ENCODE results near the gene SSRP1. TPM values are rescaled to one million over a fixed set of nuclear protein-coding genes. Genes with fewer than 3 reads are reported as not detected.
"Not testable (repeated sequence)": the region's sequence is repeated elsewhere in the genome, so short reads cannot be mapped to it uniquely, and the experiment has no call there.

SSRP1 gene
- polyA plus RNA-seq, 1 experiment: 113 TPM

DNA sequence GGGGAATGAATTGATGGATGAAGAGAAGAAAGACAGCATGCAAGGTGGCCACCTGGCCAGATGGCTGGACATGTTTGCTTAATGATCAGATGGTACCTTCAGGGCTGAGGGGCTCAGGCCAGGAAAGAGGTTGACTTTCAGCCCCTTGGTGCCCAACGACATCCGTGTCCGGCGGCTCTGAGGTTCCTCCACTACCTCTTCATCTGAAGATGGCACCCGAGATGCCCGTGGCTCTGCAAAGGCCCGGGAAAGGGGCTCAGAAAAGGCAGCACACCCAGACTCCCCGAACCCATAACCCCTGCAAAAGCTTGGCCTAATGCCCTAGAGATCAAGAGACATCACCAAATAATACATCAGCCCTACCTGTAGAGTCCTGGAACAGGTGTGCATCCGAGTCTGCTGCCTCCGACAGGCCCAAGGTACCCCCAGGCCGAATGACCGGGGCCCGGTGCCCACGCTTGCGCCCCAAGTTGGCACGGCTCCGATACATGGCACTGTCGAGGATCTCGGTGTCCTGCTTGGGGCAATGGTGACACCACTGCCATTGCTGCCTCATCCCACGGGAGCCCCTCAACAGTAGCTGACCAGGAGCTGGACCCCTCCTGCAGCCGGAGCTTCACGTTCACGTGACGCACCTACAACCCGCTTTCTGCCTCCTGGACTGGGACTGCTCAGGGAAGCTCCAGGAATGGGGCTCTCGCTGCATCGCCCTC is 33.8 kb downstream of the SSRP1 start:
- ChIA-PET CTCF (no interaction called here), POLR2A (interaction anchor here (0.5 kb wide), 1 partner anchor 20 kb away, joined by 7 read pairs; no protein-coding TSS in a partner anchor)
- TF ChIP-seq CTCF (IDR thresholded peaks at IDR 0.05; ENCODE audit: low read depth, low read length): no peak
- Histone ChIP-seq H3K9me3 (ENCODE audit: control insufficient read depth, insufficient read depth, low read length) (peaks cover 16% of the 10 kb centered on the region), H3K27ac (ENCODE audit: low read depth, low read length) (no peak overlapping the region), H3K27me3 (ENCODE audit: control insufficient read depth, insufficient read depth, low read length) (no peaks in the 10 kb centered on the region), H3K4me3 (ENCODE audit: low read depth, low read length) (no peak overlapping the region)
- no peak for DNase-seq (ENCODE audit: low read depth, low spot score)

DNA sequence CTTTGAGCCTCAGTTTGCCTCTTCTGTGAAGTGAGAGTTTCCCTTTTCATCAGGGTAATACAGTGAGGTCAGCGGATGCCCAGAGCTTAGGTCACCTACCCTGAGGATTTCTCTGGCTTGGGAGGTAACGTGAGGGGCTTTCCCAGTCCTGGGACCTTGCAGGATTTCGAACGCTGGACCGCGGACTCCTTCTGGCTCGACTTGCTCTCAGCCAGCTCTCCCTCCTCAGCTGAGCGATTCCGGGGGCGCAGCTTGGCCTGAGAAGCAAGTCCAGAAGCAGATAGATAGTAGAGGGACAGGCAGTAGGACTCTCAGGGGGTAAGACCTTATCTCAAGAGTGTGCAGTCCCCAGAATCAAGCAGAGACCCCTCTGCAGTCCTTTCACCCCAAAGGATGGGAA is 34.9 kb downstream of the SSRP1 start:
- no peak for TF ChIP-seq CTCF (IDR thresholded peaks at IDR 0.05; ENCODE audit: low read depth, low read length)
- Histone ChIP-seq H3K27ac (ENCODE audit: low read depth, low read length) (no peak overlapping the region), H3K9me3 (ENCODE audit: control insufficient read depth, insufficient read depth, low read length) (peaks cover 16% of the 10 kb centered on the region), H3K27me3 (ENCODE audit: control insufficient read depth, insufficient read depth, low read length) (no peaks in the 10 kb centered on the region), H3K4me3 (ENCODE audit: low read depth, low read length) (no peak overlapping the region)
- POLR2A ChIA-PET: interaction anchor here (0.5 kb wide), 1 partner anchor 21 kb away, joined by 7 read pairs; no protein-coding TSS in a partner anchor
- CTCF ChIA-PET: no interaction called here
- no peak for DNase-seq (ENCODE audit: low read depth, low spot score)

DNA sequence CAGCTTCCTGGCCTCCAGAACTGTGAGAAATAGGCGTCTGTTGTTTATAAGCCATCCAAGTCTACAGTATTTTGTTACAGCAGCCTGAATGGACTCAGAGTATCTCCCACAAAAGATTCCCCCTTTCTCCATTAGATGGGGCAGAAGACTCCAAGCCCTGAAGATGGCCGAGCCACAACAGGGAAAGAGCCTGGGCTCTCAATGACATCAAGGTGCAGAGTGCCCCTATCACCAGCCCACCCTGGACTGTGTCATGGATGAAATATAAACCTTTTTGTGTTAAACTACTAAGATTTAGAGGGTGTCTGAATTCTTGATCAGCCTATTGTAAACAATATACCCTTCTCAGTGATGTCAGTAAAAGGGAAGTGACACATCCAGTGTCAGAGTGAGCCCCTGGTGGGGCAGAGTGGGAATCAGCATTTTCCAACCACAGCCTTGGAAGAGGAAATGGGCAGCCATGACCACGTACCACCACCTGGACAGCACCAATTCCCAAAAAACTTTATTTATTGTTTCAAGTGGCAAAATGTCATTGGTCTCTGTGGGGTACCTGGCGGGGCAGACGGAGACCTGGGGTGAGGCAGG is 36.4 kb downstream of the SSRP1 start:
- H3K9me3 ChIP-seq (ENCODE audit: control insufficient read depth, insufficient read depth, low read length): peaks cover 16% of the 10 kb centered on the region
- H3K4me3 ChIP-seq (ENCODE audit: low read depth, low read length): no peak overlapping the region
- H3K27ac ChIP-seq (ENCODE audit: low read depth, low read length): no peak overlapping the region
- ChIA-PET POLR2A (no interaction called here), CTCF (no interaction called here)
- no peaks in the 10 kb centered on the region for H3K27me3 ChIP-seq (ENCODE audit: control insufficient read depth, insufficient read depth, low read length)
- no peak for TF ChIP-seq CTCF (IDR thresholded peaks at IDR 0.05; ENCODE audit: low read depth, low read length)
- no peak for DNase-seq (ENCODE audit: low read depth, low spot score)

DNA sequence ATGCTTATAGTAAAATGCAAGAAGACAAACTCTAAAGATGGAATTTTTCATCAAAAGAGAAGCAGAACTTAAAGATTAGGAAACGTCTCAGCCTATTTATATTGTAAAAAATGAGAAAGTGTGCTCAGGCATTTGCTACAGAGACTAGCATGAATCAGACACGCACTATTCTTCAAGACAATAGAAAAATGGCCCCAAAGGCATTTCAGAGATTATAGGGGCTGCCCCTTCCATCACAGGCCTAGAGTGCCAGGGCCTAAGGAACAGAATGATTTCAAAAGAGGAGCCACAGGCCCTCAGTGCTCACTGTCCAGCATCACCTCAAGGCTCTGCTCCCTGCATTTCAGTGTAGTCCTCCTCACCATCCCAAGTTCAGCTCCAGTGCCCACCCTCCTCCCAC is 38.5 kb downstream of the SSRP1 start:
- H3K27me3 ChIP-seq (ENCODE audit: control insufficient read depth, insufficient read depth, low read length): no peaks in the 10 kb centered on the region
- H3K27ac ChIP-seq (ENCODE audit: low read depth, low read length): no peak overlapping the region
- DNase-seq (ENCODE audit: low read depth, low spot score): no peak
- peaks cover 16% of the 10 kb centered on the region for H3K9me3 ChIP-seq (ENCODE audit: control insufficient read depth, insufficient read depth, low read length)
- ChIA-PET POLR2A (no interaction called here), CTCF (no interaction called here)
- TF ChIP-seq CTCF (IDR thresholded peaks at IDR 0.05; ENCODE audit: low read depth, low read length): no peak
- no peak overlapping the region for H3K4me3 ChIP-seq (ENCODE audit: low read depth, low read length)

- H3K9me3 ChIP-seq (ENCODE audit: control insufficient read depth, insufficient read depth, low read length): peaks cover 16% of the 10 kb centered on the region
- POLR2A ChIA-PET: interaction anchor here (1.2 kb wide), 1 partner anchor 12 kb away, joined by 3 read pairs; no protein-coding TSS in a partner anchor
- H3K4me3 ChIP-seq (ENCODE audit: low read depth, low read length); H3K27me3 ChIP-seq (ENCODE audit: control insufficient read depth, insufficient read depth, low read length); CTCF ChIA-PET; H3K27ac ChIP-seq (ENCODE audit: low read depth, low read length); DNase-seq (ENCODE audit: low read depth, low spot score): not testable (repeated sequence)
Measured at GRCh38 chr11:57296205-57296604, 39.5 kb downstream of the SSRP1 start.
